ENCODE measurements around the gene METTL3. TPM values are rescaled to one million over a fixed set of nuclear protein-coding genes. Genes with fewer than 3 reads are reported as not detected.

Gene METTL3
- total RNA-seq, 1 experiment from 2014 or later, result 43.3 TPM

DNA sequence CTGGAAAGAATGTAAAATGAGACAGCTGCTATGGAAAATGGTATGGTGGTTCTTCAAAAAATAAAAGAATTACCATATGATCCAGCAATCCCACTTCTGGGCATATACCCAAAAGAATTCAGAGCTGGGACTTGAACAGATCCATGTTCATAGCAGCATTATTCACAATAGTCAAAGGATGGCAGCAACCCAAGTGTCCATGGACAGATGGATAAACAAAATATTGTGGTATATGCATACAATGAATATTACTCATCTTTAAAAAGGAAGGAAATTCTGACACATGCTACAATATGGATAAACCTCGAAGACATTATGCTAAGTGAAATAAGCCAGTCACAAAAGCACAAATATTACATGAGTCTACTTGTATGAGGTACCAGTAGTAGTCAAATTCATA lies 43.5 kb downstream of the METTL3 start:
- intact Hi-C loops (cut with micrococcal nuclease; ENCODE audit: unreplicated experiment), result no loop called here
- H3K4me1 ChIP-seq (ENCODE audit: control insufficient read depth, insufficient read depth, low read length), result no peaks in the 10 kb centered on the region
- H3K27ac ChIP-seq (ENCODE audit: low read length), result no peak overlapping the region
- no peaks in the 10 kb centered on the region for H3K9me3 ChIP-seq (ENCODE audit: control insufficient read depth, insufficient read depth, low read depth, low read length)
- ATAC-seq (no peak), DNase-seq (ENCODE audit: low read depth, low spot score) (no peak)
- CTCF ChIA-PET, result no interaction called here
- H3K36me3 ChIP-seq (ENCODE audit: control insufficient read depth, insufficient read depth, low read length), result no peaks in the 10 kb centered on the region; the same call in 1 of the 2 replicates
- in situ Hi-C loops (cut with HindIII; ENCODE audit: low pct_unique_long_range_greater_than_20kb, low sequenced_read_pairs), result no loop called here
- BruUV-seq (replicated peaks), result no TSS peak
- H3K4me3 ChIP-seq (ENCODE audit: low read depth in 2 of 2, low read length in 2 of 2), result no peak overlapping the region
- TF ChIP-seq POLR2AphosphoS5 (IDR thresholded peaks at IDR 0.05; ENCODE audit: low read depth, low read length), result no peak
- POLR2A ChIA-PET, result no interaction called here
- no peaks in the 10 kb centered on the region for H3K27me3 ChIP-seq (ENCODE audit: control insufficient read depth, insufficient read depth, low read length)

GRCh38 chr14:21455912-21456667 lies 55.0 kb downstream of the METTL3 start, which contains the start of gene CHD8:
CHD8 (minus strand) TSS chr14:21456123; CDS start chr14:21431643, 24,480 bp downstream.
- ChIA-PET CTCF (interaction anchor here (0.5 to 1.1 kb wide), 4 partner anchors 19 to 328 kb away, joined by 4 to 12 read pairs (median 8); no protein-coding TSS in a partner anchor), POLR2A (interaction anchor here (0.5 kb wide), 1 partner anchor 9 kb away, joined by 5 read pairs; no protein-coding TSS in a partner anchor)
- ATAC-seq, result peak; percentile 99
- Histone ChIP-seq H3K9me3 (ENCODE audit: control insufficient read depth, insufficient read depth, low read depth, low read length) (no peaks in the 10 kb centered on the region), H3K36me3 (ENCODE audit: control insufficient read depth, insufficient read depth, low read length) (peaks cover 3% of the 10 kb centered on the region; the same call in 1 of the 2 replicates), H3K27ac (ENCODE audit: low read length) (peak within 1 kb of the TSS; percentile 98), H3K27me3 (ENCODE audit: control insufficient read depth, insufficient read depth, low read length) (no peaks in the 10 kb centered on the region), H3K4me1 (ENCODE audit: control insufficient read depth, insufficient read depth, low read length) (peaks cover 4% of the 10 kb centered on the region; the same call in 1 of the 2 replicates), H3K4me3 (ENCODE audit: low read depth in 2 of 2, low read length in 2 of 2) (peak within 1 kb of the TSS; percentile 77 to 96)
- peak; percentile 96 for DNase-seq (ENCODE audit: low read depth, low spot score)
- in situ Hi-C loops (cut with HindIII; ENCODE audit: low pct_unique_long_range_greater_than_20kb, low sequenced_read_pairs) (no loop called here), intact Hi-C loops (cut with micrococcal nuclease; ENCODE audit: unreplicated experiment) (no loop called here)
- TF ChIP-seq, protein P1, sequence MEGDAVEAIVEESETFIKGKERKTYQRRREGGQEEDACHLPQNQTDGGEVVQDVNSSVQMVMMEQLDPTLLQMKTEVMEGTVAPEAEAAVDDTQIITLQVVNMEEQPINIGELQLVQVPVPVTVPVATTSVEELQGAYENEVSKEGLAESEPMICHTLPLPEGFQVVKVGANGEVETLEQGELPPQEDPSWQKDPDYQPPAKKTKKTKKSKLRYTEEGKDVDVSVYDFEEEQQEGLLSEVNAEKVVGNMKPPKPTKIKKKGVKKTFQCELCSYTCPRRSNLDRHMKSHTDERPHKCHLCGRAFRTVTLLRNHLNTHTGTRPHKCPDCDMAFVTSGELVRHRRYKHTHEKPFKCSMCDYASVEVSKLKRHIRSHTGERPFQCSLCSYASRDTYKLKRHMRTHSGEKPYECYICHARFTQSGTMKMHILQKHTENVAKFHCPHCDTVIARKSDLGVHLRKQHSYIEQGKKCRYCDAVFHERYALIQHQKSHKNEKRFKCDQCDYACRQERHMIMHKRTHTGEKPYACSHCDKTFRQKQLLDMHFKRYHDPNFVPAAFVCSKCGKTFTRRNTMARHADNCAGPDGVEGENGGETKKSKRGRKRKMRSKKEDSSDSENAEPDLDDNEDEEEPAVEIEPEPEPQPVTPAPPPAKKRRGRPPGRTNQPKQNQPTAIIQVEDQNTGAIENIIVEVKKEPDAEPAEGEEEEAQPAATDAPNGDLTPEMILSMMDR (IDR thresholded peaks at IDR 0.05), result peak; percentile 78
- no peak for TF ChIP-seq SIN3A (IDR thresholded peaks at IDR 0.05; ENCODE audit: borderline replicate concordance, insufficient read depth, low read depth, low read length)
- TF ChIP-seq, protein P2, sequence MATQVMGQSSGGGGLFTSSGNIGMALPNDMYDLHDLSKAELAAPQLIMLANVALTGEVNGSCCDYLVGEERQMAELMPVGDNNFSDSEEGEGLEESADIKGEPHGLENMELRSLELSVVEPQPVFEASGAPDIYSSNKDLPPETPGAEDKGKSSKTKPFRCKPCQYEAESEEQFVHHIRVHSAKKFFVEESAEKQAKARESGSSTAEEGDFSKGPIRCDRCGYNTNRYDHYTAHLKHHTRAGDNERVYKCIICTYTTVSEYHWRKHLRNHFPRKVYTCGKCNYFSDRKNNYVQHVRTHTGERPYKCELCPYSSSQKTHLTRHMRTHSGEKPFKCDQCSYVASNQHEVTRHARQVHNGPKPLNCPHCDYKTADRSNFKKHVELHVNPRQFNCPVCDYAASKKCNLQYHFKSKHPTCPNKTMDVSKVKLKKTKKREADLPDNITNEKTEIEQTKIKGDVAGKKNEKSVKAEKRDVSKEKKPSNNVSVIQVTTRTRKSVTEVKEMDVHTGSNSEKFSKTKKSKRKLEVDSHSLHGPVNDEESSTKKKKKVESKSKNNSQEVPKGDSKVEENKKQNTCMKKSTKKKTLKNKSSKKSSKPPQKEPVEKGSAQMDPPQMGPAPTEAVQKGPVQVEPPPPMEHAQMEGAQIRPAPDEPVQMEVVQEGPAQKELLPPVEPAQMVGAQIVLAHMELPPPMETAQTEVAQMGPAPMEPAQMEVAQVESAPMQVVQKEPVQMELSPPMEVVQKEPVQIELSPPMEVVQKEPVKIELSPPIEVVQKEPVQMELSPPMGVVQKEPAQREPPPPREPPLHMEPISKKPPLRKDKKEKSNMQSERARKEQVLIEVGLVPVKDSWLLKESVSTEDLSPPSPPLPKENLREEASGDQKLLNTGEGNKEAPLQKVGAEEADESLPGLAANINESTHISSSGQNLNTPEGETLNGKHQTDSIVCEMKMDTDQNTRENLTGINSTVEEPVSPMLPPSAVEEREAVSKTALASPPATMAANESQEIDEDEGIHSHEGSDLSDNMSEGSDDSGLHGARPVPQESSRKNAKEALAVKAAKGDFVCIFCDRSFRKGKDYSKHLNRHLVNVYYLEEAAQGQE (IDR thresholded peaks at IDR 0.05; ENCODE audit: insufficient read depth in 1 of 2, low read depth in 2 of 2, low read length in 1 of 2), result no peak
- TF ChIP-seq POLR2AphosphoS5 (IDR thresholded peaks at IDR 0.05; ENCODE audit: low read depth, low read length), result peak; percentile 73; the same call in 1 of the 2 replicates
- peak; percentile 46; the same call in 1 of the 2 replicates for TF ChIP-seq TCF7L2 (IDR thresholded peaks at IDR 0.05; ENCODE audit: low read depth, low read length)
- BruUV-seq (replicated peaks), result no TSS peak

DNA sequence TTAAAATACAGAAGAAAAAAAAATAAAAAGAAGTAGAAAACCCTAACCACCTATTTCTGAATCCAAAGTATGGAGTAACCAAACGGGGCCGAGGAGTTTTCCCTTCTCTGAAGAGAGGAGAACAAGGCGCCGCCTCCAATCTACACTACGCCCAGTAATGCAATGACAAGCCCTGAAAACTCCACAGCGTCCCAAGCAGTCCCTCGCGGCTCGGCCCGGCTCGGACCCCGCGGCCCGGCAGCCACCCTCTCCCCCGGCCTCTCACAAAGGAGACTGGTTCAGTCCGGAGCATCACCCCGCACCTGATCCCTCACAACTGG lies 55.6 kb downstream of the METTL3 start:
- in situ Hi-C loops (cut with HindIII; ENCODE audit: low pct_unique_long_range_greater_than_20kb, low sequenced_read_pairs) (no loop called here), intact Hi-C loops (cut with micrococcal nuclease; ENCODE audit: unreplicated experiment) (no loop called here)
- BruUV-seq (replicated peaks), result no TSS peak
- Histone ChIP-seq H3K27ac (ENCODE audit: low read length) (peak overlapping the region; percentile 92), H3K4me1 (ENCODE audit: control insufficient read depth, insufficient read depth, low read length) (peaks cover 4% of the 10 kb centered on the region; the same call in 1 of the 2 replicates), H3K4me3 (ENCODE audit: low read depth in 2 of 2, low read length in 2 of 2) (peak overlapping the region; percentile 77 to 96), H3K36me3 (ENCODE audit: control insufficient read depth, insufficient read depth, low read length) (peaks cover 3% of the 10 kb centered on the region), H3K27me3 (ENCODE audit: control insufficient read depth, insufficient read depth, low read length) (no peaks in the 10 kb centered on the region), H3K9me3 (ENCODE audit: control insufficient read depth, insufficient read depth, low read depth, low read length) (no peaks in the 10 kb centered on the region)
- ChIA-PET CTCF (interaction anchor here (0.5 to 1.1 kb wide), 2 partner anchors 18 to 211 kb away, joined by 4 read pairs; no protein-coding TSS in a partner anchor), POLR2A (interaction anchor here (0.5 kb wide), 1 partner anchor 8 kb away, joined by 5 read pairs; no protein-coding TSS in a partner anchor)
- DNase-seq (ENCODE audit: low read depth, low spot score) (no peak), ATAC-seq (peak; percentile 46)
- TF ChIP-seq, protein P2 (IDR thresholded peaks at IDR 0.05; ENCODE audit: insufficient read depth in 1 of 2, low read depth in 2 of 2, low read length in 1 of 2), result no peak
- TF ChIP-seq POLR2AphosphoS5 (IDR thresholded peaks at IDR 0.05; ENCODE audit: low read depth, low read length) (no peak), SIN3A (IDR thresholded peaks at IDR 0.05; ENCODE audit: borderline replicate concordance, insufficient read depth, low read depth, low read length) (no peak), TCF7L2 (IDR thresholded peaks at IDR 0.05; ENCODE audit: low read depth, low read length) (no peak)
- TF ChIP-seq, protein P1 (IDR thresholded peaks at IDR 0.05), result no peak
